Activated CD4-positive, alpha-beta T cell treated with anti-CD3 and anti-CD28 coated beads for 48 hours (primary cell): ENCODE data around the gene PDK2.

Source experiments
- DNase-seq: peaks from one replicate; pipeline ENCODE4 v3.0.0-alpha.2; 2020

Gene PDK2

GRCh38 chr17:50139950-50140885 lies 45.1 kb downstream of the PDK2 start:
- peak; percentile 90 for DNase-seq

GRCh38 chr17:50141026-50141744 lies 46.0 kb downstream of the PDK2 start:
- no peak for DNase-seq

GRCh38 chr17:50141745-50142110 lies 46.6 kb downstream of the PDK2 start:
- DNase-seq = no peak

- no peak for DNase-seq
These were observed 48.5 kb downstream of the PDK2 start for GRCh38 chr17:50143461-50144176.

- DNase-seq = no peak
These were observed 49.2 kb downstream of the PDK2 start for GRCh38 chr17:50144355-50144754.

- peak; percentile 43 for DNase-seq
These were observed 49.8 kb downstream of the PDK2 start for GRCh38 chr17:50144845-50145531.

GRCh38 chr17:50145532-50146229 lies 50.5 kb downstream of the PDK2 start:
- no peak for DNase-seq

- peak; percentile 52 for DNase-seq
These were observed 51.2 kb downstream of the PDK2 start for GRCh38 chr17:50146230-50146926.

- DNase-seq = no peak
These were observed 51.9 kb downstream of the PDK2 start for GRCh38 chr17:50146927-50147665.

- DNase-seq = no peak
These were observed 52.7 kb downstream of the PDK2 start for GRCh38 chr17:50147841-50148225.

GRCh38 chr17:50148226-50149090 lies 53.3 kb downstream of the PDK2 start:
- peak; percentile 80 for DNase-seq

- no peak for DNase-seq
These were observed 53.9 kb downstream of the PDK2 start for GRCh38 chr17:50149091-50149416.

- peak; percentile 68 for DNase-seq
These were observed 54.5 kb downstream of the PDK2 start for GRCh38 chr17:50149417-50150353.

GRCh38 chr17:50150354-50151040 lies 55.3 kb downstream of the PDK2 start, which contains the start of gene PPP1R9B:
Gene PPP1R9B (minus strand): TSS chr17:50150677. CDS start chr17:50150513, 164 bp downstream.
- no peak for DNase-seq

GRCh38 chr17:50151041-50151936 lies 56.1 kb downstream of the PDK2 start:
- peak; percentile 92 for DNase-seq

GRCh38 chr17:50151937-50152547 lies 56.9 kb downstream of the PDK2 start:
- peak; percentile 68 for DNase-seq
